HepG2 (cell line): ENCODE data around the gene C16orf90. TPM values are rescaled to one million over a fixed set of nuclear protein-coding genes. Genes with fewer than 3 reads are reported as not detected.

Experiments used
- ADNP ChIP-seq: sonication (generic); formaldehyde crosslinking; IDR thresholded peaks from 2 replicates; pipeline ENCODE4 v1.4.0; 2020; ENCODE audit warnings: missing genetic modification reagents
- CREB1 ChIP-seq, 2 experiments: fragments of 450-650 bp in 1 of 2; IDR thresholded peaks; 2 replicates each; pipeline ENCODE4 v1.6.1; 2016 to 2017; ENCODE audit warnings: control low read depth in 1 of 2, mild to moderate bottlenecking in 1 of 2, missing compliant biosample characterization in 1 of 2, missing genetic modification characterization in 1 of 2
- ESRRA ChIP-seq: sonication (generic); formaldehyde crosslinking; IDR thresholded peaks from 2 replicates; pipeline ENCODE4 v1.5.1; 2020; ENCODE audit warnings: mild to moderate bottlenecking, low read depth, missing genetic modification reagents
- FOXC1 ChIP-seq: sonication (generic); formaldehyde crosslinking; IDR thresholded peaks from 2 replicates; pipeline ENCODE4 v1.8.0; 2022; ENCODE audit warnings: mild to moderate bottlenecking, missing genetic modification reagents, borderline replicate concordance
- ISX ChIP-seq: sonication (generic); formaldehyde crosslinking; conservative IDR thresholded peaks from 2 replicates; pipeline ENCODE4 v1.5.0; 2020; ENCODE audit warnings: missing genetic modification reagents
- KAT8 ChIP-seq: IDR thresholded peaks from 2 replicates; pipeline ENCODE4 v1.6.1; 2016; ENCODE audit warnings: missing genetic modification reagents, missing compliant biosample characterization
- MAF1 ChIP-seq: sonication (generic); formaldehyde crosslinking; IDR thresholded peaks from 2 replicates; pipeline ENCODE4 v1.5.0; 2020; ENCODE audit warnings: missing genetic modification reagents, borderline replicate concordance
- RELA ChIP-seq: sonication (generic); formaldehyde crosslinking; IDR thresholded peaks from 2 replicates; pipeline ENCODE4 v1.4.0; 2020; ENCODE audit warnings: missing genetic modification reagents
- ZNF501 ChIP-seq: sonication (generic); formaldehyde crosslinking; IDR thresholded peaks from 2 replicates; pipeline ENCODE4 v1.5.1; 2020; ENCODE audit warnings: mild to moderate bottlenecking, moderate library complexity, missing genetic modification reagents
- ZNF674 ChIP-seq: sonication (generic); formaldehyde crosslinking; IDR thresholded peaks from 2 replicates; pipeline ENCODE4 v1.5.0; 2020; ENCODE audit warnings: low read depth, mild to moderate bottlenecking, missing genetic modification reagents
- ZNF839 ChIP-seq: sonication (generic); formaldehyde crosslinking; IDR thresholded peaks from 2 replicates; pipeline ENCODE4 v1.4.0; 2020; ENCODE audit warnings: missing genetic modification reagents, mild to moderate bottlenecking, borderline replicate concordance
- polyA plus RNA-seq, 8 experiments: library from polyadenylated mRNA; depleted of rRNA in 3 of 8; stranded (reverse) in 7 of 8; unstranded in 1 of 8; fragments of >200 nt; fragmentation: Illumina TruSeq in 4 of 8; extraction: Trizol in 4 of 8; gene quantifications; 2 replicates each; pipeline versions ENCODE4 v1.2.1 to v1.2.3, GENCODE V29; 2011 to 2016; ENCODE audit warnings: low read depth in 4 of 8, missing spikeins in 1 of 8, mixed read lengths in 1 of 8; ENCODE audit not compliant: insufficient read depth in 1 of 8
- total RNA-seq, 5 experiments: library from RNA; depleted of rRNA; stranded (reverse); fragments of >200 nt; fragmentation: Illumina TruSeq; extraction: Trizol; gene quantifications; 2 replicates each; pipeline ENCODE4 v1.2.3, GENCODE V29; 2016; ENCODE audit warnings: low read depth in 1 of 5
- TF ChIP-seq, protein P1 (sequence below): sonication (generic); formaldehyde crosslinking; IDR thresholded peaks from 2 replicates; pipeline ENCODE4 v1.4.0; 2020; ENCODE audit warnings: missing genetic modification reagents
- TF ChIP-seq, protein P2 (sequence below): sonication (generic); formaldehyde crosslinking; IDR thresholded peaks from 2 replicates; pipeline ENCODE4 v1.8.0; 2023; ENCODE audit warnings: mild to moderate bottlenecking, missing genetic modification reagents
- TF ChIP-seq, protein P3 (sequence below): sonication (generic); formaldehyde crosslinking; conservative IDR thresholded peaks from 2 replicates; pipeline ENCODE4 v1.8.1; 2023; ENCODE audit warnings: missing genetic modification reagents
- TF ChIP-seq, protein P4 (sequence below): sonication (generic); formaldehyde crosslinking; IDR thresholded peaks from 2 replicates; pipeline ENCODE4 v1.5.0; 2020; ENCODE audit warnings: mild to moderate bottlenecking, missing genetic modification reagents
- TF ChIP-seq, protein P5 (sequence below): sonication (generic); formaldehyde crosslinking; IDR thresholded peaks from 2 replicates; pipeline ENCODE4 v1.8.0; 2022; ENCODE audit warnings: mild to moderate bottlenecking, missing genetic modification reagents

Gene C16orf90
- total and polyA plus RNA-seq, 2 of the 13 experiments (the other 11 are each of a cell fraction or from before 2014, with no cell fraction given): not detected

DNA sequence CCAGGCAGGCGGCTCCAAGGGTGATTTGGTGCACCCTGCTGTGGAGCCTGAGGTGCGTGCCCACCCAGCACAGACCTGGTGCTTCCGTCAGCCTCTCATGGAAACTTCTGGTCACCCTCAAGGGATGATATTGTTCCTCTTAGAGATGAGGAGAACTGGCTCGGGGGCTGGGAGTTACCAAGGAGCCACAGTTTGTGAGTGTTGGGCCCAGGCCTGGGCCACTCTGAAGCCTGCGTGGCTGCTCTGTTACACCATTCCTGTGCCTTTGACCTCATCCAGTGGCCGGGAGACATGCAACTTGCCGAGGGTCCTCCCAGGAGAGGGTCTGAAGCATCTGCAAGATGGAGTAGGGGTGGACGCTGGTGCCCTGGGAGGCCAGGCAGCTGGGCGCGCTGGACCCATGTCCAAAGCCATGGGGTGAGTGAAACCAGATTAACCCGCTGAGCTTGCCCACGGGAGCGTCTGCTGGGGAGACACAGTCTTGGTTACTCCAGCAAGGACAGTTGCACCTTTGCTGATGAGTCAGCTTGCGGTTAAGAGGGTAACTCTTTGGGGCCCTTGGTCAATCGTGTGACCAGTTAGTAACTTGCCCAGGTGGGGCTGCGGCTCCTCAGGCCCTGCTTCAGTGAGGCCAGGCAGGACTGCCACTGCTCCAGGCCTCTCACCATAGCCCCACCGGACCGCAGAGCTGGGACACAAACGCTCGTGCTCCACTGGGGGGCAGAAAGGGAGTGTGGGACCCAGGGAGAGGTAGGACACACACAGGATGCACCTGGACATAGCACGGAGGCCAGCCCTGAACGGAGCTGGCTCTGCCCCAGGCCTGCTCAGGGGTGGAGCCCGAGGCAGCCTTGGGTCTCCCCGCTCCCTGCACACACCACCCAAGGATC is 7.5 kb downstream of the C16orf90 start (continued):
- TF ChIP-seq MAF1 (CRISPR knock-in tag) (no peak), RELA (no peak), CREB1 (IDR thresholded peaks at IDR 0.05) (no peak), CREB1 (CRISPR knock-in tag; IDR thresholded peaks at IDR 0.05) (no peak), ZNF501 (CRISPR knock-in tag) (no peak), ESRRA (CRISPR knock-in tag) (no peak), KAT8 (CRISPR knock-in tag) (no peak), ZNF674 (CRISPR knock-in tag) (no peak), ADNP (no peak), ZNF839 (CRISPR knock-in tag) (no peak), FOXC1 (no peak), ISX (CRISPR knock-in tag) (no peak)
- TF ChIP-seq, protein P1, sequence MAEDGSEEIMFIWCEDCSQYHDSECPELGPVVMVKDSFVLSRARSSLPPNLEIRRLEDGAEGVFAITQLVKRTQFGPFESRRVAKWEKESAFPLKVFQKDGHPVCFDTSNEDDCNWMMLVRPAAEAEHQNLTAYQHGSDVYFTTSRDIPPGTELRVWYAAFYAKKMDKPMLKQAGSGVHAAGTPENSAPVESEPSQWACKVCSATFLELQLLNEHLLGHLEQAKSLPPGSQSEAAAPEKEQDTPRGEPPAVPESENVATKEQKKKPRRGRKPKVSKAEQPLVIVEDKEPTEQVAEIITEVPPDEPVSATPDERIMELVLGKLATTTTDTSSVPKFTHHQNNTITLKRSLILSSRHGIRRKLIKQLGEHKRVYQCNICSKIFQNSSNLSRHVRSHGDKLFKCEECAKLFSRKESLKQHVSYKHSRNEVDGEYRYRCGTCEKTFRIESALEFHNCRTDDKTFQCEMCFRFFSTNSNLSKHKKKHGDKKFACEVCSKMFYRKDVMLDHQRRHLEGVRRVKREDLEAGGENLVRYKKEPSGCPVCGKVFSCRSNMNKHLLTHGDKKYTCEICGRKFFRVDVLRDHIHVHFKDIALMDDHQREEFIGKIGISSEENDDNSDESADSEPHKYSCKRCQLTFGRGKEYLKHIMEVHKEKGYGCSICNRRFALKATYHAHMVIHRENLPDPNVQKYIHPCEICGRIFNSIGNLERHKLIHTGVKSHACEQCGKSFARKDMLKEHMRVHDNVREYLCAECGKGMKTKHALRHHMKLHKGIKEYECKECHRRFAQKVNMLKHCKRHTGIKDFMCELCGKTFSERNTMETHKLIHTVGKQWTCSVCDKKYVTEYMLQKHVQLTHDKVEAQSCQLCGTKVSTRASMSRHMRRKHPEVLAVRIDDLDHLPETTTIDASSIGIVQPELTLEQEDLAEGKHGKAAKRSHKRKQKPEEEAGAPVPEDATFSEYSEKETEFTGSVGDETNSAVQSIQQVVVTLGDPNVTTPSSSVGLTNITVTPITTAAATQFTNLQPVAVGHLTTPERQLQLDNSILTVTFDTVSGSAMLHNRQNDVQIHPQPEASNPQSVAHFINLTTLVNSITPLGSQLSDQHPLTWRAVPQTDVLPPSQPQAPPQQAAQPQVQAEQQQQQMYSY (CRISPR knock-in tag): no peak
- TF ChIP-seq, protein P2, sequence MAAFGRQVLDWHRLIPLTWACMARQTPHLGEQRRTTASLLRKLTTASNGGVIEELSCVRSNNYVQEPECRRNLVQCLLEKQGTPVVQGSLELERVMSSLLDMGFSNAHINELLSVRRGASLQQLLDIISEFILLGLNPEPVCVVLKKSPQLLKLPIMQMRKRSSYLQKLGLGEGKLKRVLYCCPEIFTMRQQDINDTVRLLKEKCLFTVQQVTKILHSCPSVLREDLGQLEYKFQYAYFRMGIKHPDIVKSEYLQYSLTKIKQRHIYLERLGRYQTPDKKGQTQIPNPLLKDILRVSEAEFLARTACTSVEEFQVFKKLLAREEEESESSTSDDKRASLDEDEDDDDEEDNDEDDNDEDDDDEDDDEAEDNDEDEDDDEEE: no peak
- TF ChIP-seq, protein P3, sequence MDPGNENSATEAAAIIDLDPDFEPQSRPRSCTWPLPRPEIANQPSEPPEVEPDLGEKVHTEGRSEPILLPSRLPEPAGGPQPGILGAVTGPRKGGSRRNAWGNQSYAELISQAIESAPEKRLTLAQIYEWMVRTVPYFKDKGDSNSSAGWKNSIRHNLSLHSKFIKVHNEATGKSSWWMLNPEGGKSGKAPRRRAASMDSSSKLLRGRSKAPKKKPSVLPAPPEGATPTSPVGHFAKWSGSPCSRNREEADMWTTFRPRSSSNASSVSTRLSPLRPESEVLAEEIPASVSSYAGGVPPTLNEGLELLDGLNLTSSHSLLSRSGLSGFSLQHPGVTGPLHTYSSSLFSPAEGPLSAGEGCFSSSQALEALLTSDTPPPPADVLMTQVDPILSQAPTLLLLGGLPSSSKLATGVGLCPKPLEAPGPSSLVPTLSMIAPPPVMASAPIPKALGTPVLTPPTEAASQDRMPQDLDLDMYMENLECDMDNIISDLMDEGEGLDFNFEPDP (CRISPR knock-in tag): no peak
- TF ChIP-seq, protein P4, sequence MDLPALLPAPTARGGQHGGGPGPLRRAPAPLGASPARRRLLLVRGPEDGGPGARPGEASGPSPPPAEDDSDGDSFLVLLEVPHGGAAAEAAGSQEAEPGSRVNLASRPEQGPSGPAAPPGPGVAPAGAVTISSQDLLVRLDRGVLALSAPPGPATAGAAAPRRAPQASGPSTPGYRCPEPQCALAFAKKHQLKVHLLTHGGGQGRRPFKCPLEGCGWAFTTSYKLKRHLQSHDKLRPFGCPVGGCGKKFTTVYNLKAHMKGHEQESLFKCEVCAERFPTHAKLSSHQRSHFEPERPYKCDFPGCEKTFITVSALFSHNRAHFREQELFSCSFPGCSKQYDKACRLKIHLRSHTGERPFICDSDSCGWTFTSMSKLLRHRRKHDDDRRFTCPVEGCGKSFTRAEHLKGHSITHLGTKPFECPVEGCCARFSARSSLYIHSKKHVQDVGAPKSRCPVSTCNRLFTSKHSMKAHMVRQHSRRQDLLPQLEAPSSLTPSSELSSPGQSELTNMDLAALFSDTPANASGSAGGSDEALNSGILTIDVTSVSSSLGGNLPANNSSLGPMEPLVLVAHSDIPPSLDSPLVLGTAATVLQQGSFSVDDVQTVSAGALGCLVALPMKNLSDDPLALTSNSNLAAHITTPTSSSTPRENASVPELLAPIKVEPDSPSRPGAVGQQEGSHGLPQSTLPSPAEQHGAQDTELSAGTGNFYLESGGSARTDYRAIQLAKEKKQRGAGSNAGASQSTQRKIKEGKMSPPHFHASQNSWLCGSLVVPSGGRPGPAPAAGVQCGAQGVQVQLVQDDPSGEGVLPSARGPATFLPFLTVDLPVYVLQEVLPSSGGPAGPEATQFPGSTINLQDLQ (CRISPR knock-in tag): no peak
- TF ChIP-seq, protein P5, sequence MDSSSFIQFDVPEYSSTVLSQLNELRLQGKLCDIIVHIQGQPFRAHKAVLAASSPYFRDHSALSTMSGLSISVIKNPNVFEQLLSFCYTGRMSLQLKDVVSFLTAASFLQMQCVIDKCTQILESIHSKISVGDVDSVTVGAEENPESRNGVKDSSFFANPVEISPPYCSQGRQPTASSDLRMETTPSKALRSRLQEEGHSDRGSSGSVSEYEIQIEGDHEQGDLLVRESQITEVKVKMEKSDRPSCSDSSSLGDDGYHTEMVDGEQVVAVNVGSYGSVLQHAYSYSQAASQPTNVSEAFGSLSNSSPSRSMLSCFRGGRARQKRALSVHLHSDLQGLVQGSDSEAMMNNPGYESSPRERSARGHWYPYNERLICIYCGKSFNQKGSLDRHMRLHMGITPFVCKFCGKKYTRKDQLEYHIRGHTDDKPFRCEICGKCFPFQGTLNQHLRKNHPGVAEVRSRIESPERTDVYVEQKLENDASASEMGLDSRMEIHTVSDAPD (CRISPR knock-in tag): no peak
